Stimulated activated CD4-positive, alpha-beta T cell treated with anti-CD3 and anti-CD28 coated beads, Interleukin-15, amount 100 ng/mL, for 48 hours (primary cell): ENCODE data around the gene L1TD1.
"Not testable (repeated sequence)": the region's sequence is repeated elsewhere in the genome, so short reads cannot be mapped to it uniquely, and the experiment has no call there.

Source experiments
- DNase-seq, 2 donors: peaks; one replicate each; pipeline ENCODE4 v3.0.0-alpha.2; 2020; ENCODE audit warnings: low read depth in 2 of 2

The L1TD1 gene

DNA sequence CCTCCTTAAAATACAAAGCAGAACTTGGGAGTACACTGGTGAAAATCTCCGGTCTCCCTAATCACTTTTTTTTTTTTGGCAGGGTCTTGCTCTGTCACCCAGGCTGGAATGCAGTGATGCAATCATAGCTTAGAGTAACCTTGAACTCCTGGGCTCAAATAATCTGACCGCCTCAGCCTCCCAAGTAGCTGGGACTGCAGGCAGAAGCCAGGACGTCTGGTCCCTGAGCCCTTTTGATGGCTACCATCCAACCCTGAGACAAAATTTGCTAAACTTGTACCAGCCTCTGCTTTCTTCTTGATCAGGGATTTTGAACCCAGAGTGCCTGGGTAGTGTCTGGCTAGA is 4.1 kb downstream of the L1TD1 start:
- DNase-seq, result no peak

DNA sequence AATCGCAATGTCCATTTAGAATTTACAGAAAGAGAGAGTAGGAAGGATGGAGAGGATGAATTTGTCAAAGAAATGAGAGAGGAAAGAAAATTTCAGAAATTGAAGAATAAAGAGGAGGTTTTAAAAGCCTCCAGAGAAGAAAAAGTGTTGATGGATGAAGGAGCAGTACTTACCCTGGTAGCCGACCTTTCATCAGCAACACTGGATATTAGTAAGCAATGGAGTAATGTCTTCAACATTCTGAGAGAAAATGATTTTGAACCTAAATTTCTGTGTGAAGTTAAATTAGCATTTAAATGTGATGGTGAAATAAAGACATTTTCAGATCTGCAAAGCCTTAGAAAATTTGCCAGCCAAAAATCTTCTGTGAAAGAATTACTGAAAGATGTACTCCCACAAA is 12.5 kb downstream of the L1TD1 start:
- DNase-seq, result no peak

DNA sequence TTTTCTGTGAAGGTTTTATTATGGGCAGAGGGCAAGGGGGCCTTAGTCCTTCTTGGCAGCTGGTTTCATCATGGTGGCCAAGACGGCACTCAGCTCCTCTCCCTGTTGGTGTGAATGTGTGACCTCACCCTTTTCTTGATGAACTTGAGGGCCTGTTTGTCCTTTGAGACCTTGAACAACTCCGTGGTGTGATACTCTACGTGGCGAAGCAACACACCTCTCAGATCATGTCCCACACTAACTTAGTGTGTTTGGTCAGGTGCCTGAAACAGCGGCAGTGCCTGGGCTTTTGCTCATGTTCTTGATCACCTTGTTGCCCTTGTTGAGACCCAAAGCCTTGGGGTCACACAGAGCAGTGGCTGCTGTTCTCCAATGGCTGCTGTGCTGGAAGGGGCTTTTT is 13.4 kb downstream of the L1TD1 start:
- no peak for DNase-seq

DNA sequence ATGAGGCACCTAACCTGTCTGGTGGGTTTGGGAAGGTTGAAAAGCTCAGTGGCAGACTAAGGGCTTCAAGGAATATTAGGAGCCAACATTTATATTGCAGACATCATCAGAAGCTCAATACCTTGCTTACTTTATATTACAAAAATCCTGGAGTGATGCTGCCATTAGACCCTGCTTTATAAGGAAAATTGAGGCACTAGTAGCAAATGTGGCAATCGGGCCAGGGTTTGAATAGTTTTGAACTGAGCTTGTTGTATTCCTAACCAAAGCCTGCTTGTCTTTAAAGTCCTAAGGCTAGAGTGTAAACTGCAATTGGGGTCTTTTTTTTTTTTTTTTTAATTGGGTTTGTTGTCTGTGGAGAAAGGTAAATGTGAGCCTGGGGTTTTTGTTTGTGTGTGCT is 14.3 kb downstream of the L1TD1 start:
- DNase-seq, result no peak

DNA sequence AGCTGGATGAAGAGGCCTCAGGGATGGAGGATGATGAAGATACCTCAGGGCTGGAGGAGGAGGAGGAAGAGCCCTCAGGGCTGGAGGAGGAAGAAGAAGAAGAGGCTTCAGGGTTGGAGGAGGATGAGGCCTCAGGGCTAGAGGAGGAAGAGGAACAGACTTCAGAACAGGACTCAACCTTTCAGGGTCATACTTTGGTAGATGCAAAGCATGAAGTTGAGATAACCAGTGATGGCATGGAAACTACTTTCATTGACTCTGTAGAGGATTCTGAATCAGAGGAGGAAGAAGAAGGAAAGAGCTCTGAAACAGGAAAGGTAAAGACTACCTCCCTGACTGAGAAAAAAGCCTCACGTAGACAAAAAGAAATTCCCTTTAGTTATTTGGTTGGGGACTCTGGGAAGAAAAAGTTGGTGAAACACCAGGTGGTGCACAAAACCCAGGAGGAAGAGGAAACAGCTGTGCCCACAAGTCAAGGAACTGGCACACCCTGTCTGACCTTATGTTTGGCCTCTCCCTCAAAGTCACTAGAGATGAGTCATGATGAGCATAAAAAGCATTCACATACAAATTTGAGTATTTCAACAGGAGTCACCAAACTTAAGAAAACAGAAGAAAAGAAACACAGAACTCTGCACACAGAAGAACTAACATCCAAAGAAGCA is 15.4 kb downstream of the L1TD1 start:
- DNase-seq, result no peak

DNA sequence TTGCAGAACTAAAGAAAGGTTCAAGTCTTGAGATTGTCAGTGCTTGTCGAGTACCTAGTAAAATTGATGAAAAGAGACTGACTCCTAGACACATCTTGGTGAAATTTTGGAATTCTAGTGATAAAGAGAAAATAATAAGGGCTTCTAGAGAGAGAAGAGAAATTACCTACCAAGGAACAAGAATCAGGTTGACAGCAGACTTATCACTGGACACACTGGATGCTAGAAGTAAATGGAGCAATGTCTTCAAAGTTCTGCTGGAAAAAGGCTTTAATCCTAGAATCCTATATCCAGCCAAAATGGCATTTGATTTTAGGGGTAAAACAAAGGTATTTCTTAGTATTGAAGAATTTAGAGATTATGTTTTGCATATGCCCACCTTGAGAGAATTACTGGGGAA is 16.3 kb downstream of the L1TD1 start:
- no peak for DNase-seq

DNA sequence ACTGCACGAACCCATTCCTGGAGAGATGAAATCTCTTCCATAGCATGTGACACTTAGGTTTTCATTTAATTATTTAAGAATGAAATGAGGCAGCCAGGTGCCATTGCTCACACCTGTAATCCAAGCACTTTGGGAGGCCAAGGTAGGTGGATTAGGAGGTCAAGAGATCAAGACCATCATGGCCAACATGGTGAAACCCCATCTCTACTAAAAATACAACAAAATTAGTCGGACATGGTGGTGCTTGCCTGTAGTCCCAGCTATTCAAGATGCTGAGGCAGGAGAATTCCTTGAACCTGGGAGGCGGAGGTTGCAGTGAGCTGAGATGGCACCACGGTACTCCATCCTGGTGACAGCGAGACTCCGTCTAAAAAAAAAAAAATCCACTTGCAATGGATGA is 17.8 kb downstream of the L1TD1 start:
- no peak for DNase-seq

DNA sequence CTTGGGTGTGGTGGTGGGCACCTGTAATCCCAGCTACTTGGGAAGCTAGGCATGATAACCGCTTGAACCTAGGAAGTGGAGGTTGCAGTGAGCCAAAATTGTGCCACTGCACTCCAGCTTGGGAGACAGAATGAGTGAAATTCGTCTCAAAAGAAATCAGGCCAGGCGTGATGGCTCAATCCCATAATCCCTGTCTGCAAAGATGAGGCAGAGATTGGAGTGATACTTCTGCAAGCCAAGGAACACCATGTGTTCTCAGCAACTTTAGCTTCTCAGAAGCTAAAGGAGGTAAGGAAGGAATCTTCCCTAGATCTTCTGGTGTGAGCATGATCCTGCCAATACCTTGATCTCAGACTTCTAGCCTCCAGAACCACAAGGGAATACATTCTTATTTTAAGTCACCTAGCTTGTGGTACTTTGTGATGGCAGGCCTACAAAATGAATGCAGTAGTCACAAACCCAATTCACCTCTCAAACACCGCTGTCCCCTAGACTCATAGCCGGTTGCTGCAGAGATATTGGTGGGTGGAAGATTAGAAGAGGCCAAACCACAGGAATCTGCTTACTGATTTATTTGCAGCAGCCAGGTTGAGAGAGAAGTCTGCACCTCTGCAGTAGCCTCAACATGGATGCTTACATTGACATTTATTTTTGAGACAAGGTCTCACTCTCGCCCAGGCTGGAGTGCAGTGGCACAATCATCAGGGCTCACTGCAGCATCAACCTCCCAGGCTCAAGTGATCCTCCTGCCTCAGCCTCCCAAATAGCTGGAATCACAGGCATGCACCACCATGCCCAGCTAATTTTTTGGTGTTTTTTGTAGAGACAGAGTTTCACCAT is 18.6 kb downstream of the L1TD1 start:
- DNase-seq, result no peak

DNA sequence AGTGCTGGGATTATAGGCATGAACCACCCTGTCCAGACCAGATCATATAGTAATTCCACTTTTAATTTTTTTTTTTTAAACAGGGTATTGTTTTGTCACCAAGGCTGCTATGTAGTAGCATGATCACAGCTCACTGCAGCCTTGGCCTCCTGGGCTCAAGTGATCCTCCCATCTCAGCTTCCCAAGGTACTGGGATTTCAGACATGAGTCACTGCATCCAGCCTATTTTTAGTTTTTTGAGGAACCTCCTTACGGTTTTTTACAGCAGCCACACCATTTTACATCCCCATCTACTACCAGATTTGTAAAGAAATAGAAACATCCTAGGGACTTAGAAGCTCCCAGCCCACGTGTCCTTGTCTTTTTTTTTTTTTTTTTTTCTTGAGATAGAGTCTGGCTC is 24.0 kb downstream of the L1TD1 start:
- DNase-seq, result no peak

DNA sequence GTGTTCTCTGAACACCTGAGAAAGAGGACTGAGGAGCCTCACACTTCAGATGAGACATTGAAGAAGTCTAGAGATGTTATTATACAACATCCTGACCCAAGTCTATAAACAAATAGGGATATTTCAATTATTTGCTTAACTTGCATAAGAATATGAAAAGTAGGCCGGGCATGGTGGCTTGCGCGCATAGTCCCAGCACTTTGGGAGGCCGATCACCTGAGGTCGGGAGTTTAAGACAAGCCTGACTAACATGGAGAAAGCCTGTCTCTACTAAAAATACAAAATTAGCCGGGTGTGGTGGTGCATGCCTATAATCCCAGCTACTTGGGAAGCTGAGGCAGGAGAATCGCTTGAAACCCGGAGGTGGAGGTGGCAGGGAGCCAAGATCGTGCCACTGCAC is 25.8 kb downstream of the L1TD1 start:
- DNase-seq, result not testable (repeated sequence)

DNA sequence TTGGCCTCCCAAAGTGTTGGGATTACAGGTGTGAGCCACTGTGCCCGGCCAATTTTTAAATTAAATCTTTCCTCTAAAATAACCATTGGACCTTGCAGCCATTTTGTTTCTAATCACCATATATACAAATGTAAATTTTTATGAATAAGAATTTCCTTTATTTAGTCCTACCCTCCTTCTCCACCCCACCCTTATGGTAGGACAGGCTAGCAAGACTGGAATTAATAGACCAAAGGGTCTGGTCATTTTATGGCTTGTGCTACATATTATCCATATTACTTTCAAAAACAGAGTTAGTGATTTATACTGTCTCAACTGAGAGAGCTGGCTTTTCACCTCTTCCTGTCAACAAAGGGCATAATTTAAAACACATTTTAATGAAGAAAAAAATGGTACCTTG is 26.5 kb downstream of the L1TD1 start:
- no peak for DNase-seq

DNA sequence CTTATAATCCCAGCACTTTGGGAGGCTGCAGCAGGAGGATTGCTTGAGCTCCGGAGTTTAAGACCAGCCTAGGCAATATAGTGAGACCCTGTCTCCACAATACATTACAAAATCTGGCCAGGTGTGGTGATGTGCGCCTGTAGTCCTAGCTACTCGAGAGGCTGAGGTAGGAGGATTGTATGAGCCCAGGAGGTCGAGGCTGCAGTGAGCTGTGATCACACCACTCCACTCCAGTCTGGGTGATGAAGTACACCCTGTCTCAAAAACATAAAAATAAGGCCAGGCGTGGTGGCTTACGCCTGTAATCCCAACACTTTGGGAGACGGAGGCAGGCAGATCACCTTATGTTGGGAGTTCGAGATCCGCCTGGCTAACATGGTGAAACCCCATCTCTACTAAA is 27.7 kb downstream of the L1TD1 start:
- DNase-seq, result no peak

DNA sequence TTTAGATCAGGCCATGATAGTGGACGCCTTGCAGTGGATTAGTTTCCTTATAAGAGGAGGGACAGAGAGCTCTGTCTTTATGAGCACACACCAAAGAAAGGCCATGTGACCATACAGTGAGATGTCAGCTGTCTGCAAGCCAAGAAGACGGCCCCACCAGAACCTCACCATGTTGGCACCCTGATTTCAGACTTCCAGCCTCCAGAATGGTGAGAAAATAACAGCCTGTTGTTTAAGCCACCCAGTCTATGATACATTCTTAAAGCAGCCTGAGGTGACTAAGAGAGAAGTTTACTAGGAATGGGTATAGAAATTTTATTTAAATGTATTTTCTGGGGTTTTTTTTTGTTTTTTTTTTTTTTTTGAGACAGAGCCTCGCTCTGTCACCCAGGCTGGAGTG is 29.5 kb downstream of the L1TD1 start:
- no peak for DNase-seq

DNA sequence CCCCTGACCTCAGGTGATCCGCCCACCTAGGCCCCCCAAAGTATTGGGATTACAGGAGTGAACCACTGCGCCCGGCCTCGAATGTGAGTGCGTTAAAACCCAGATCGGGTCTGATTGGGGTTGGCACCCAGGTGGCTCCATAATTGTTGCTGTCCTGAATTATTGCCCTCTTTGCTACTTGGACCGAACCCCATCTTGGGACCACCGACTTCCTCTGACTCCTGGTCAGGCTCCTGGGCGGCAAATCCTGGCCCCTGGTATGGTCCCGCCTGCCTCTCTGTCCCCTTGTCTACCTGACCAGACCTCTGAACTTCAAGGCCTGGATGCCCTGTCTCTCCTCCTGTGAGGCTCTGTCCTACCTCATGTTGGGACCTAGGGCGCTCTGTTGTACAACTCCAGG is 32.8 kb downstream of the L1TD1 start:
- no peak for DNase-seq

DNA sequence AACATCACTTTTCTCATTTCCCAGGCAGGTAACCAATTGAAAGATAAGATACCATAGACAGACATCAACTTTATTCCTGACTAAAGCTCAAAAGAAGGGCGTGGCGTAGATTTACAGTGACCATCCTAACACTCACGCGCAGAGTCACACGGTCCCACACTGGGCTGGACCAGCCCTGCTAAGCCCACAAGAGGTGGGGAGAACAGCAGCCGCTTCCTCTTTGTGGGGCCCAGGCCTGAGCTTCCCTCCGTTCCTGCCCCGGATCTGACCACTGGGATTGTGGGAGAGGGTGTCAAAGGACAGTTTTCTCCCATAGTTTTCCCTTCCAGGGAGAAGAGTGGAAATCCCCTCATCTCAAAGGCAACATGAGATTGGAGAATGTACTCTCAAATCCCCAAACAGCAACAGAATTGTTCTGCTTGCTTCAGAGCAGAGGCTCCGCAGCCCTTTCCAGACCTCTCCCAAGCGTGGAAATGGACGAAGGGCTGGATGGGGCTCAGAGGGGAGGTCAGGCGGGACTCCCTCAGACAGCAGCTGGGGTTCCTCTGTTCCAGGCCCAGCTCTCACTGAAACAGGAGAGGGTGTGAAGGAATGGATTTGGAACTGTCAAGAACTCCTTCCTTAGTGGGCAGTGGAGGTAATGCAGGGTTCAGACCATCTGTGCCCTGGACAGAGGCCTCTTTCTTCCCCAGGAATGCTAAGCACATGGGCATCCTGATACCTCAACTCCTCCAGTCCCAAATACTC is 33.7 kb downstream of the L1TD1 start:
- no peak for DNase-seq

DNA sequence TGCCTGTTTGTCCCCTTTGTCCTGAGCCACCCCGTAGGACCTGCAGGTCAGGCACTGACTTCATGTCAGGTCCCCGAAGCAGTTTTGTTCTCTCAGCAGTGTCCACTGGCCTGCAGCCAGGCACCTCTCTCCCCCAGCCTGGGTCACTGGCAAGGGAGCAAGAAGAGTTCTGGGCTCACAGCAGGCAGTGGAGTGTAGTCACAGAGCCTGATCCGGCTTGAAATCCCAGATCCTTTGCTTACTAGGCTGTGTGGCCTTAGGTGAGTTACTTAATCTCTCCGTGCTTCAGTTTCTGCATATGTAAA is 34.2 kb downstream of the L1TD1 start:
- no peak for DNase-seq

DNA sequence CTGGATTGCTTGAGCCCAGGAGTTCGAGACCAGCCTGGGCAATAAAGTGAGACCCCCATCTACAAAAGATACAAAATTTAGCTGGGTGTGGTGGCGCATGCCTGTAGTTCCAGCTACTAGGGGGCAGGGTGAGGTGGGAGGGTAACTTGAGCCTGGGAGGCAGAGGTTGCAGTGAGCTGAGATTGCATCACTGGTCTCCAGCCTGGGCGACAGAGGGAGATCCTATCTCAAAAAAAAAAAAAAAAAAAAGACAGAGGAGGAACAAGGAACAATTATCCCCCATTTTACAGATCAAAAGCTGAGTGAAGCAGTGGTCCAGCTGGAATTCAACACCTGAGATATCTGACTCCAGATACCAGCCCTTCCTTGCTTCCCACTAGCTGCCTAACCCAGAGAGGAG is 34.8 kb downstream of the L1TD1 start:
- no peak for DNase-seq

DNA sequence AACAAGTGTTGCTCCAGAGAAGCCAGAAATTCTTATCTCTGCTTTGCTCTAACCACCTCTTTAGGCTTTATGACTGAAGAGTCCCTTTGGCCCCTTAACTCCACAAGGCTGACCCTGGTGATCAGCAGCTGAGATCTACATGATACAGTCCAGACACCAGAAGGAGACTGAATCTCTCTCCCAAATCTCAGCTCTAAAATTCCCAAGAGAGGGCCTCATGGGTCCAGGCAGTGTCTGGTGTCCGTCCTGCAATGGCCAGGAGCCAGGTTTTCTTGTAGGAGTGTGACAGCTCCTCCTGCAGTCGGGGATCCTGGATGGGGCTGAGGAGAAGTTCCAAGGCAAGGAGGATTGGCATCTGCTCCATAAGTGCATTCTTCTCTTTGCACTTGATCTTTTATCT is 35.3 kb downstream of the L1TD1 start:
- DNase-seq, result no peak

DNA sequence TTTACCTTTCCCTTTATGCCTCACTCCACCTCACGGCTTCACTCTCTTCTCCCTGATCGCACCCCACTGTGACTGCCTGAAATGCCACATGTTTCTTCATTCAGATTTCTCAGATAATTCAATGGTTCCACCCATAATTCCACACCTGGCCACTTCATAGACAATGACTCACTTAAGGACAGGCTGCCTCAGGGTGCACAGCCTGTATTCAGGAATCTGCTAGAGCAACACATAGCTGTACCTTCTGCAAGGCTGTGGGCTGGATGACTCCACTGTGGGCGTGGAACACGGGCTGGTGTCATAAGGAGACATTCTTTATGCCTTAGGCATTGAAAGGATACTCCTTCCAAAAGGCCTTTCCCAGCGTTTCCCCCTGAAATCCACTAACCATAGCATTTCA is 36.1 kb downstream of the L1TD1 start:
- DNase-seq, result no peak

DNA sequence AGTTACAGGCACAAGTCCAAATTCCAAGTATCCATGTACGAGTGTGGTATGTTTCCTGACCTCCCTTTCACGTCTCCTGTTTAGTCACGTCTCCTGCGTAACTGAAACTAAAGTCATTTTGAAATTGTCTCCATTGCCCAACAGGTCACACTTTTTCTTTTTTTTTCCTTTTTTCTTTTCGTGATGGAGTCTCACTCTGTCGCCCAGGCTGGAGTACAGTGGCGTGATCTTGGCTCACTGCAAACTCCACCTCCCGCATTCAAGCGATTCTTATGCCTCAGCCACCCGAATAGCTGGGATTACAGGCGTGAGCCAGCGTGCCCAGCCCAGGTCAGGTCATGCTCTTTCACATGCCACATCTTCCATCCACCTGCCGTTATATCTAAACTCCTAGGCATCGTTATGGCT is 38.2 kb downstream of the L1TD1 start:
- no peak for DNase-seq

DNA sequence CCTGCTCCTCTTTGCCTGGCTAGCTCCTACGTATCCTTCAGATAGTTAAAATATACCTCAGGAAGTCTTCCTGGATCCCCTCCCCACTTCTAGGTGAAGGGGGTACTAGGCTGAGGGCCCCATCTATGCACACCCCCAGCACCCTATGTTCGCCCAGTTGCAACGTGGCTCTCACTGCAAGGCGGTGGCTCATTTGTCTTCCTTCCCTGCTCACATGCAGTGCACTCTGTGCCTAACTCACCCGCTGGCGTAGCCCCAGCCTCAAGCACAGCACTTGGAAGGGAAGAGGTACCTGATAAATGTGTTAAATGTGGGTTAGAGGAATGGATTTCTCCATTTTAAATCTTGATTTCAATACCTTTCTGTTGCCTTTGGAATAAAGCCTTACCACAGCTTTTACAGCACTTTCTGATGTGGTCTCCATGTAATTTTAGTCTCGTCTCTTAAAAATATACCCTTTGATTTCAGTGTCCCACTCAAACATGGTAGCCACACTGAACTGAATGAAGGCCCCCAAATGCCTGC is 39.3 kb downstream of the L1TD1 start:
- no peak for DNase-seq

DNA sequence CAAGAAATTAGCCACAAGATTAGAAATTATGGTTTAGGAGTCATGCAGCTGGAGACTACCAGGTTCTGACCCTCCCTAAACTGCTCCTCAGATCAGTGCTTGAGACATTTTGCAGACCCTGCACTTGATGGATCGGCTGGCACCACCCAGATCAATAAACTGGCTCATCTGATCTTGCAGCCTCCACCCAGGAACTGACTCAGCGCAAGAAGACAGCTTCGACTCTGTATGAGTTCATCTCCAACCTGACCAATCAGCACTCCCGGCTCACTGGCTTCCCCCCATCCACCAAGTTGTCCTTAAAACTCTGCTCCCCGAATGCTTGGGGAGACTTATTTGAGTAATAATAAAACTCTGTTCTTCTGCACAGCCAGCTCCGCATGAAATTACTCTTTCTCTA is 40.0 kb downstream of the L1TD1 start:
- DNase-seq, result no peak

DNA sequence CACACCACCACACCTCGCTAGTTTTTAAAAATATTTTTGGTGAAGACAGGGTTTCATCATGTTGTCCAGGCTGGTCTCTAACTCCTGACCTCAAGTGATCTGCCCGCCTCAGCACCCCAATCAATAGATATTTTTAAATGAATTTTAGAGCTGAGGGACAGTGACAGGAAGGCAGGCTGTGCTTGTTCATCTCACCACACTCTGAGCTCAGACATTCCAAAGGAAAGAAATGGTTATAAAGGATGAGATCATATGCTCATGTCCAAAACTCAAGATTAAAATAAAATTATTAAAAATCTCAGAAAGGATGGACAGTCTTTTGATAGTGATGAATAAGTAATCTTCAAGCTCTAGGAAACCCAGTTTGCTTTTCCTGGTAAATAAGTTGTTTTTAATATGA is 40.9 kb downstream of the L1TD1 start:
- no peak for DNase-seq
